ENCODE data around the gene KRTAP22-2.

Gene KRTAP22-2

GRCh38 chr21:30590297-30590696 is at the start of gene KRTAP22-2:
KRTAP22-2 (minus strand) TSS chr21:30590397.
- DNase-seq (ENCODE audit: low read depth in 2 of 2, low spot score in 1 of 2) = no peak

- no peak for DNase-seq (ENCODE audit: low read depth in 2 of 2, low spot score in 1 of 2)
Observed at GRCh38 chr21:30638686-30639085, 48.5 kb upstream of the KRTAP22-2 start.

GRCh38 chr21:30634906-30635305 is 44.7 kb upstream of the KRTAP22-2 start, which contains the start of gene KRTAP20-2:
KRTAP20-2 (plus strand) TSS chr21:30635206; CDS start chr21:30635264, 58 bp downstream.
- no peak for DNase-seq (ENCODE audit: low read depth in 2 of 2, low spot score in 1 of 2)

GRCh38 chr21:30629200-30629599 is 39.0 kb upstream of the KRTAP22-2 start:
- DNase-seq (ENCODE audit: low read depth in 2 of 2, low spot score in 1 of 2) = no peak

GRCh38 chr21:30628109-30628508 is 37.9 kb upstream of the KRTAP22-2 start:
- no peak for DNase-seq (ENCODE audit: low read depth in 2 of 2, low spot score in 1 of 2)

GRCh38 chr21:30625449-30626165 is 35.4 kb upstream of the KRTAP22-2 start:
- DNase-seq (ENCODE audit: low read depth in 2 of 2, low spot score in 1 of 2) = no peak

- no peak for DNase-seq (ENCODE audit: low read depth in 2 of 2, low spot score in 1 of 2)
Observed at GRCh38 chr21:30623362-30623761, 33.2 kb upstream of the KRTAP22-2 start.

GRCh38 chr21:30620522-30620921 is 30.3 kb upstream of the KRTAP22-2 start, which contains the start of gene KRTAP20-4:
KRTAP20-4 (plus strand) TSS chr21:30620627.
- no peak for DNase-seq (ENCODE audit: low read depth in 2 of 2, low spot score in 1 of 2)

GRCh38 chr21:30620080-30620479 is 29.9 kb upstream of the KRTAP22-2 start:
- DNase-seq (ENCODE audit: low read depth in 2 of 2, low spot score in 1 of 2) = no peak

GRCh38 chr21:30616125-30616524 is 25.9 kb upstream of the KRTAP22-2 start, which contains the start of gene KRTAP20-1:
KRTAP20-1 (plus strand) TSS chr21:30616425; CDS start chr21:30616455, 30 bp downstream.
- DNase-seq (ENCODE audit: low read depth in 2 of 2, low spot score in 1 of 2) = no peak

- no peak for DNase-seq (ENCODE audit: low read depth in 2 of 2, low spot score in 1 of 2)
Observed at GRCh38 chr21:30615199-30615598, 25.0 kb upstream of the KRTAP22-2 start.

- no peak for DNase-seq (ENCODE audit: low read depth in 2 of 2, low spot score in 1 of 2)
Observed at GRCh38 chr21:30613836-30614235, 23.6 kb upstream of the KRTAP22-2 start, which contains the start of gene KRTAP6-1. KRTAP6-1 (minus strand) TSS chr21:30613930; CDS start chr21:30613904, 26 bp downstream.

GRCh38 chr21:30612132-30612531 is 21.9 kb upstream of the KRTAP22-2 start:
- no peak for DNase-seq (ENCODE audit: low read depth in 2 of 2, low spot score in 1 of 2)

- no peak for DNase-seq (ENCODE audit: low read depth in 2 of 2, low spot score in 1 of 2)
Observed at GRCh38 chr21:30605968-30606367, 15.8 kb upstream of the KRTAP22-2 start.

GRCh38 chr21:30600787-30601186 is 10.6 kb upstream of the KRTAP22-2 start, which contains the start of gene KRTAP22-1:
KRTAP22-1 (plus strand) TSS chr21:30601087.
- no peak for DNase-seq (ENCODE audit: low read depth in 2 of 2, low spot score in 1 of 2)

- DNase-seq (ENCODE audit: low read depth in 2 of 2, low spot score in 1 of 2) = no peak
Observed at GRCh38 chr21:30598802-30599201, 8.6 kb upstream of the KRTAP22-2 start, which contains the start of gene KRTAP6-2. KRTAP6-2 (minus strand) TSS chr21:30598902; CDS start chr21:30598874, 28 bp downstream.

- DNase-seq (ENCODE audit: low read depth in 2 of 2, low spot score in 1 of 2) = no peak
Observed at GRCh38 chr21:30592140-30592539, 1.9 kb upstream of the KRTAP22-2 start, which contains the start of gene KRTAP6-3. KRTAP6-3 (plus strand) TSS chr21:30592440; CDS start chr21:30592446, 6 bp downstream.

GRCh38 chr21:30582870-30583269 is 7.3 kb downstream of the KRTAP22-2 start:
- no peak for DNase-seq (ENCODE audit: low read depth in 2 of 2, low spot score in 1 of 2)

- no peak for DNase-seq (ENCODE audit: low read depth in 2 of 2, low spot score in 1 of 2)
Observed at GRCh38 chr21:30580132-30580531, 10.1 kb downstream of the KRTAP22-2 start.

- no peak for DNase-seq (ENCODE audit: low read depth in 2 of 2, low spot score in 1 of 2)
Observed at GRCh38 chr21:30579346-30579745, 10.9 kb downstream of the KRTAP22-2 start.

GRCh38 chr21:30577766-30578165 is 12.4 kb downstream of the KRTAP22-2 start:
- no peak for DNase-seq (ENCODE audit: low read depth in 2 of 2, low spot score in 1 of 2)

GRCh38 chr21:30567617-30568016 is 22.6 kb downstream of the KRTAP22-2 start:
- no peak for DNase-seq (ENCODE audit: low read depth in 2 of 2, low spot score in 1 of 2)

Data from stimulated activated CD8-positive, alpha-beta memory T cell treated with anti-CD3 and anti-CD28 coated beads, Interleukin-4, amount 100 ng/mL, for 4 hours (primary cell).